Activated CD4-positive, CD25-positive, alpha-beta regulatory T cell treated with anti-CD3 and anti-CD28 coated beads, Interleukin-2, amount 50 U/mL, for 16 hours (primary cell): ENCODE data around the gene MYO5A.
"Not testable (repeated sequence)": the region's sequence is repeated elsewhere in the genome, so short reads cannot be mapped to it uniquely, and the experiment has no call there.

Source experiments
- DNase-seq: peaks from one replicate; pipeline ENCODE4 v3.0.0-alpha.2; 2020; ENCODE audit warnings: low read depth, low spot score

Gene MYO5A

GRCh38 chr15:52419494-52419893, 109.2 kb downstream of the MYO5A start:
- DNase-seq, result no peak

- DNase-seq, result no peak
Measured at GRCh38 chr15:52417957-52418356, 110.7 kb downstream of the MYO5A start.

GRCh38 chr15:52417521-52417920, 111.2 kb downstream of the MYO5A start:
- no peak for DNase-seq

GRCh38 chr15:52416566-52416965, 112.1 kb downstream of the MYO5A start:
- not testable (repeated sequence) for DNase-seq

- no peak for DNase-seq
Measured at GRCh38 chr15:52415628-52416027, 113.1 kb downstream of the MYO5A start.

GRCh38 chr15:52414936-52415335, 113.7 kb downstream of the MYO5A start:
- no peak for DNase-seq

GRCh38 chr15:52408823-52409222, 119.9 kb downstream of the MYO5A start:
- DNase-seq, result no peak

- DNase-seq, result no peak
Measured at GRCh38 chr15:52407374-52407773, 121.3 kb downstream of the MYO5A start.

- DNase-seq, result no peak
Measured at GRCh38 chr15:52406601-52407000, 122.1 kb downstream of the MYO5A start.

- DNase-seq, result no peak
Measured at GRCh38 chr15:52405856-52406255, 122.8 kb downstream of the MYO5A start.

GRCh38 chr15:52397118-52397517, 131.6 kb downstream of the MYO5A start:
- no peak for DNase-seq

GRCh38 chr15:52394118-52394517, 134.6 kb downstream of the MYO5A start:
- DNase-seq, result no peak

GRCh38 chr15:52392008-52392687, 136.5 kb downstream of the MYO5A start:
- DNase-seq, result no peak

GRCh38 chr15:52391069-52391468, 137.6 kb downstream of the MYO5A start:
- DNase-seq, result no peak

- DNase-seq, result no peak
Measured at GRCh38 chr15:52385670-52386069, 143.0 kb downstream of the MYO5A start.

- DNase-seq, result no peak
Measured at GRCh38 chr15:52383100-52383588, 145.5 kb downstream of the MYO5A start.

- DNase-seq, result no peak
Measured at GRCh38 chr15:52382647-52383046, 146.0 kb downstream of the MYO5A start.

GRCh38 chr15:52379395-52380106, 149.1 kb downstream of the MYO5A start:
- DNase-seq, result no peak

GRCh38 chr15:52378746-52379394, 149.8 kb downstream of the MYO5A start:
- no peak for DNase-seq

- DNase-seq, result no peak
Measured at GRCh38 chr15:52370010-52370409, 158.7 kb downstream of the MYO5A start.

- no peak for DNase-seq
Measured at GRCh38 chr15:52369455-52369854, 159.2 kb downstream of the MYO5A start.

GRCh38 chr15:52369030-52369429, 159.7 kb downstream of the MYO5A start:
- no peak for DNase-seq

- DNase-seq, result no peak
Measured at GRCh38 chr15:52368402-52368801, 160.3 kb downstream of the MYO5A start.
